Kidney glomerular epithelial cell (primary cell): ENCODE results near the gene BLZF1.
"Not testable (repeated sequence)": the region's sequence is repeated elsewhere in the genome, so short reads cannot be mapped to it uniquely, and the experiment has no call there.

ENCODE experiments used
- DNase-seq: peaks from one replicate; lab custom pipeline; 2025; lab: John Stamatoyannopoulos, UW

Gene BLZF1, protein sequence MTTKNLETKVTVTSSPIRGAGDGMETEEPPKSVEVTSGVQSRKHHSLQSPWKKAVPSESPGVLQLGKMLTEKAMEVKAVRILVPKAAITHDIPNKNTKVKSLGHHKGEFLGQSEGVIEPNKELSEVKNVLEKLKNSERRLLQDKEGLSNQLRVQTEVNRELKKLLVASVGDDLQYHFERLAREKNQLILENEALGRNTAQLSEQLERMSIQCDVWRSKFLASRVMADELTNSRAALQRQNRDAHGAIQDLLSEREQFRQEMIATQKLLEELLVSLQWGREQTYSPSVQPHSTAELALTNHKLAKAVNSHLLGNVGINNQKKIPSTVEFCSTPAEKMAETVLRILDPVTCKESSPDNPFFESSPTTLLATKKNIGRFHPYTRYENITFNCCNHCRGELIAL

DNA sequence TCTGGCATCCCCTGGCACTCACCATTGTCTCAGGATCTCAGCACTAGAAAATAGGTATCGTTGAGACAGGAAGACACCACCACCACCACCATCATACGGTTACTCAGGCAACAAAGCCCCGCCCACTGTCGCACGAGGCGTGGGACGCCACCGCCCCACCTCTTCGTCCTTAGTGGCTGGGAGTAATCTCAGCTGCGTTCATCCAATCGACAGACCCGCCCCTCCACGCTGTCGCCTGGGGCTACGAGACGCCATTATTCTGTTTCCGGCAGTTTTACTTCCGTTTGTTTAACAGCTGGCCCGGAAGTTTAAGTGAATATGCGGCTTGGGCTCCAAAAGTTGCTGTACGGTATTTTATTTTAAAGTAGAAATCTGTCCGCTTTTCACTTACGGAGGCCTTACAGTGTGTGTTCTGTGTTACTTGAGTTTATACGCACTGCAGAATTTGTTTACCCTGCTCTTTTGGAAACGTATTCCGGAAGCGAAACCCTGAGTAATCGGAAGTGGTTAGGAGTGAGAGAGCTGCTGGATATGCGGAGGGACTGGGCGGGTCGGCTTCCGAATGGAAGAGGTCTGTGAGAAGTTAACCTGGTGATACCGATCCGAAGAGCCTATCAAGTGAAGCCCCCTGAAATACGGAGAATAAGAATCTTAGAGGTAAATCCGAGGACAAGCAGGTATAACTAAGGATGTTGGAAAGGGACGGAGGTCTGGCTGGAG, at the start of gene BLZF1, which contains the start of gene NME7:
TSS of gene BLZF1 (plus strand) at position 510 of the 720 bp plus-strand sequence. CDS start 1,328 bp downstream, outside the sequence.
TSS of gene NME7 (minus strand) at position 112 of the 720 bp plus-strand sequence. CDS start at position 25, 87 bp downstream.
- peak; percentile 96 for DNase-seq

DNA sequence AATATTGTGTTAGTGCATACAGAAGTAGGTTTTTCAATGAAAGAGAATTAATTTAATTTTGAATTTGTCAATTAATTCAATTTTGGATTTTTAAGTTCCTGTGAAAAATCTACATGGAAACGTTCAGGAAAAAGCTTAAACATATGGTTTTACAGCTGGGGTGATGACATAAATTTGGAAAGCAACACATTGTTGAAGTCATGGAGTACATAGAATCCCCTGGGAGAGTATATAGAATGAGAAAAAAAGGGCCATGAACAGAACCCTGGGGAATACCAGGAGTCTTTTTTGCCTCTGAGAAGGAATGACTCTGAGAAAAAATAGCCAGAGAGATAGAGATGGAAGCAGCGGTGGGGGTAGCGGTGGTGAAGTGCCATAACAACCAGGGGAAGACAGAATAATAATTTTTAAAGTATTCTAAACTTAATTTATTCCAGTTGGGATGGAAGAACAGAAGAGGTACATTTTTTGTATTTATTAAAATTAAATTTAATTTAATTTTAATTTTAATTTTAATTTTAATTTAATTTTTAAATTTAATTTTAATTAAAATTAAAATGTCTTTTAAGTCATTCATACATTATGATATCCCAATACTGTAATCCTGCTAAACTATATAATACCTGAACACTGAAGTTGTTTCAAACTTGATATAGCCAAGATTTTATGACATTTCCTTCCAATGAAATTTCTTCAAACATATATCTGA, 49.3 kb upstream of the BLZF1 start:
- DNase-seq = no peak

DNA sequence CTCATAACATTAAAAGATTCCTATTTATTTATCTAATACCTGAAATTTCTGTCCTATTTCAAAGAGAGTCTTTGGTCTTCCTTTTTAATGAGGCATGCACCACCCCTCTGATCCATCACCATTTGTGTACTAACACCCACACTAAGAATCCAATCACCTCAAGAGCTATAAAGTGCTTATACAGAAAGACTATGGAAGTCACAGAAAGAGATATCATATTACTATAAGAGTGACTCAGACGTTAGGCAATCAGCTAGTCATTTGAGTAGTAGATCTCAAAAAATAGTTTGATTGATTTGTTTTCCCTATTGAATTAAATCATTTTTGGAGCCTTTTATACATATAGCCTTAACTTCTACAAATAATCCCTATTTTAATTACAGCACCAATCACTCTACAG, 46.5 kb upstream of the BLZF1 start:
- no peak for DNase-seq

DNA sequence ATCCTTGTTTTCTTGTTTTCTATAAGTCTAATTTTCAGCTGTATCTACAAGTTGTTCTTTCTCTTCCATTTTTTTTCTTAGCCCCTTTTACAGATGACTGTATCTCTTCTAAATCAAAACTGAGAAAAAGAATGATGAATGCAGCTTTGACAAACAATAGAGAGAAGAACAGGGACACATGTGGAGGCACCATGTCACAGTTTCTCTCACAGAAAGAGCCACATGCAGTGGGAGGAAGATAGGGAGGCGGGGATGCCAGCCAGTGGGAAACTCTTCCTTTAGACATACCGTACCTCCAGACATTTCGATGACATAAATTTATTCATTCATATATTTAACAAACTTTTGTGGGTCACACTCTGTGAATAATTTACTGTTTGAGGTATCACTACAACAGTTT, 45.9 kb upstream of the BLZF1 start:
- no peak for DNase-seq

DNA sequence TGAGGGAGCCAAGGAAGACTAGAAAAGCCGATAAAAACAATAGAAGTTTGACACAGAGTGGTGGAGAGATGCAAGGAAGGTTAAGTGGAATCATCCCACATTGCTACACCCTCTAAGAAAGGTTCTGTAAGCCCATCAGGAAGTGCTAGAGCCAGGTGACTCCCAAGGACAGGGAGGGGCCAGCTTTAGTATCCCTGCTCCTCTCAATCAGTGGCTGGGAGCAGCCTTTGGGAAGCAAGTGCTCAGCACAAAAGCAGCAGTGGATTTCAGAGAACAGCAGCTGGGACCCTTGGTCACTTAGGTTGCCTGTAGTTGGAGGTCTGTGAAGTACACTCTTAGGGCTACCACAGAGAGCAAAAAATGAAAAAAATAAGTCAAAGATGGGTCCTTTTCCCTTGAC, 42.9 kb upstream of the BLZF1 start:
- DNase-seq = no peak

DNA sequence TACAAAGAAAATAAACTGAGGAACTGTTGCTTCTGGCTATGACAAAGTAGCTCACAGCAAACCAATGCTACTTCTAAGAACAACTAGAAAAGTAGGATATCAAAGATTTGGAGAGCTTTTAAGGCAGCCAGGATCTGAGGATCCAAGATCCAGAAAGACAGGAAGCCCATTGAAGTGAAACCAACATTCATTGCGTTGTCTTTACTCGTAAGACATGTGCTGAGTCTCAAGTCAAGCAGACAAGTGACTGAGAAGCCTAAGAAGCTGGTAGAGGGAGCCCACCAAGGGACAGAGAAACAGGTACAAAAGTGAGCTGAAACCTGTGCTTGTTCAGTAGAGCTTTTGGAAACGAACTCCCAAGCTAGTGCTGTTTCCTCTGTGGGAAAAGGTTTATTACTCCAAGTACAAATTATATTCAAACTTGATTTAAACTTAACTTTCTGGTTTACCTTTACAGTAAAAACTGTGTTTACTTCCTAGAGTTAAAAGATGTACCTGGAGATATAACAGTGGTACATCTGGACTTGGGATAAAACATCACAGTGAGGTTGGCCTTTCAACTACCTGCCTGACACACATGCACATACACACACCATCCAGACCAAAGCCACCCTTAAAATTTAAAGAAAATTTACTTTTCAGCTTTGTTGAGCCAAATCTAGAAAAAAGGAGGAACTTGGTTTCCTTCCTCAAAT, 41.6 kb upstream of the BLZF1 start:
- DNase-seq = no peak

DNA sequence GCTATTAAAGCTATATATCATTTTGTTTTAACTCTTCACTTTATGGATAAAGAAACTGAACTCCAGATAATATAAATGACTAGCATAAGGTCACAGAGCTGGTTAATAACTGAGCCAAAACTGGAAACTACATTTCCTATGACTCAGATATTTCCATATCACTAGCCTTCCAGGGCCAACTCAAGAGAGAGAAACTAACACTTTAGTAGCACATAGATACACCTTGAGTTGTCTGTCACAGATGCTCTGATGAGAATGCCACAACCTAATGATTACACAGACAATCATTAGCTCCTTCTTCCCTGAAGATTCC, 41.1 kb upstream of the BLZF1 start:
- peak; percentile 49 for DNase-seq

DNA sequence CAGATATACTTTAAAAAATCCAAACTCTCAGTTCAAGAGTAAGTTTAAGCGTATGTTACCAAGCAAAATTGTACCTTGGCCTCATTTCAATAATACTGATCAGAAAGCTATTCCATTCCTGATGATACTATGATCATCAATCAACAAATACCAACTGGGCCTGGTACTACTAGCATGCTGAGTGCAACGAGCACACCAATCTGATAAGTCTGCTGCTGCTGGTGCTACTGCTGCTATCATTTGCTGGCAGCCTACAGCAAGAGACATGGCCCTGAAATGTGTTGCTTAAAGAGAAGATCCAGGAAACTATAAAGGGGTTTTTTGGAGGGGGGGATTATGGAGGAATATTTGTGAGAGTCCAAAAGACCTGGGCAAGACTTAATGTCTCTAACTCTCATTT, 40.1 kb upstream of the BLZF1 start:
- DNase-seq = no peak

DNA sequence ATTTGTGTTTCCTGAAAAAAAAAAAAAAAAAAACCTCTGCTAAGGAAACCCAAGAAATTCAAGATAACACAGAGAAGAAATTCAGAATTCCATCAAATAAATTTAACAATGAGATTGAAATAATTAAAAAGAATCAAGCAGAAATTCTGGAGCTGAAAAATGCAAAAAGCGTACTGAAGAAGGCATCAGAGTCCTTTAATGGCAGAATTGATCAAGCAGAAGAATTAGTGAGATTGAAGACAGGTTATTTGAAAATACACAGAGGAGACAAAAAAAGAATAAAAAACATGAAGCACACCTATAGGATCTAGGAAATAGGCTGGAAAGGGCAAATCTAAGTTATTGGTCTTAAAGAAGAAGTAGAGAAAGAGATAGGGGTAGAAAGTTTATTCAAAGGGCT, 38.6 kb upstream of the BLZF1 start:
- DNase-seq = no peak

DNA sequence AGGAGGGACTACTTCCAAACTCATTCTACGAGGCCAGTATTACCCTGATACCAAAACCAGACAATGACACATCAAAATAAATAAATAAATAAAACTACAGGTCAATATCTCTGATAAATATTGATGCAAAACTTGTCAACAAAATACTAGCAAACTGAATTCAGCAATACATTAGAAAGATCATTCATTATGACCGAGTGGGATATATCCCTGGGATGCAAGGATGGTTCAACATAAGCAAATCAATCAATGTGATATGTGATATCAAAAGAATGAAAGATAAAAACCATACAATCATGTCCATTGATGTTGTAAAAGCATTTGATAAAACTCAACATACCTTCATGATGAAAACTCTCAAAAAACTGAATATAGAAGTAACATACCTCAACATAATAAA, 37.1 kb upstream of the BLZF1 start:
- DNase-seq = no peak

DNA sequence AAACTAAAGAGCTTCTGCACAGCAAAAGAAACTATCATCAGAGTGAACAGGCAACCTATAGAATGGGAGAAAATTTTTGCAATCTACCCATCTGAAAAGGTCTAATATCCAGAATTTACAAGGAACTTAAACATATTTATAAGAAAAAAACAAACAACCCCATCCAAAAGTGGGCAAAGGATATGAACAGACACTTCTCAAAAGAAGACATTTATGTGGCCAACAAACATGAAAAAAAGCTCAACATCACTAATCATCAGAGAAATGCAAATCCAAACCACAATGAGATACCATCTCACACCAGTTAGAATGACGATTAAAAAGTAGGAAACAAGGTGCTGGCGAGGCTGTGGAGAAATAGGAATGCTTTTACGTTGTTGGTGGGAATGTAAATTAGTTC, 33.3 kb upstream of the BLZF1 start:
- DNase-seq = not testable (repeated sequence)

DNA sequence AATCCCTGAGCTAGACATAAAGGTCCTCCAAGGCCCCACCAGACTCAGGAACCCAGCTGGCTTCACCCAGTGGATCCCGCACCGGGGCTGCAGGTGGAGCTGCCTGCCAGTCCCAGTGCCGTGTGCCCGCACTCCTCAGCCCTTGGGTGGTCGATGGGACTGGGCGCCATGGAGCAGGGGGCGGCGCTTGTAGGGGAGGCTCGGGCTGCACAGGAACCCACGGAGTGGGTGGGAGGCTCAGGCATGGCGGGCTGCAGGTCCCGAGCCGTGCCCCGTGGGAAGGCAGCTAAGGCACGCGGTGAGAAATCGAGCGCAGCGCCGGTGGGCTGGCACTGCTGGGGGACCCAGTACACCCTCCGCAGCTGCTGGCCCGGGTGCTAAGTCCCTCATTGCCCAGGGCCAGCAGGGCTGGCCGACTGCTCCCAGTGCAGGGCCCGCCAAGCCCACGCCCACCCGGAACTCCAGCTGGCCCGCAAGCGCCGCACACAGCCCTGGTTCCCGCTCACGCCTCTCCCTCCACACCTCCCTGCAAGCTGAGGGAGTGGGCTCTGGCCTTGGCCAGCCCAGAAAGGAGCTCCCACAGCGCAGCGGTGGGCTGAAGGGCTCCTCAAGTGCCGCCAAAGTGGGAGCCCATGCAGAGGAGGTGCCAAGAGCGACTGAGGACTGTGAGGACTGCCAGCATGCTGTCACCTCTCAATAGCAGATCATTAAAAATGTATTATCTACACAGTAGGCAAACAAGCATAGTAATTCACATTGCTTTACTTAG, 30.9 kb upstream of the BLZF1 start:
- not testable (repeated sequence) for DNase-seq

DNA sequence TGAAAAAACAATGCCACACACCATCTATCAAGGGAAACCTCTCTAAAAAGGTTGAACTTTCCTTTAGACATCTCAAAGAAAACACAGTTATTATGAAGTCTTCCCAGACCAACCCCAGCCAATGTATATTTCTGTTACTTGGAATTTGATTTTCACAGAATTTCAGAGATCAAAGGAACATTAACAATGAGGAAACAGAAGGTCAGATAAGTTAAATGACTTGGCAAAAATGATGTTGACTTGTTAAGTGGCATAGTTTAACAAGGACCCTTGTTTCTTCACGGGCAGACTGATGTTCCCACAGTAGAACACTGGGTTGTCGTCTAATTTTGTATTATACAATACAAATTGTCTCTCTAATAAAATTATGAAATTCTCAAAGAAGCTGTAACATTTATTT, 29.4 kb upstream of the BLZF1 start:
- DNase-seq = no peak

DNA sequence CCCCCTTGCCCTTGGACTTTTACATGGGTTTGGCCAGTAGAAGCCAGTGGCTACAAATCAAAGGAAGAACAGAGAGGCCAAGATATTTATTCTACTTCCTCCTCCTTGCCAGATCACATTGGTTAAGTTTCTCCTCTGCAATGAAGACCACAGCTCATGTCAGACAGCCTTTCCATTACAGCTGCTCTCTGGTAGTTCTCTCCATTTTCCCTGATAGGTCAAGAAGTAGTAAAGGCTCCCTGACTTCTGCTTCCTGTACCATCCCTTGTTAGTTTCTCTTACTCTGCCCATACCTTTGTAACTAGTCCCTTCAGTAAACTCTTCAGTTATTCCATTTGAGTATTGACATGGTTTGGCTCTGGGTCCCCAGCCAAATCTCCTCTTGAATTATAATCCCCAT, 28.2 kb upstream of the BLZF1 start:
- no peak for DNase-seq

DNA sequence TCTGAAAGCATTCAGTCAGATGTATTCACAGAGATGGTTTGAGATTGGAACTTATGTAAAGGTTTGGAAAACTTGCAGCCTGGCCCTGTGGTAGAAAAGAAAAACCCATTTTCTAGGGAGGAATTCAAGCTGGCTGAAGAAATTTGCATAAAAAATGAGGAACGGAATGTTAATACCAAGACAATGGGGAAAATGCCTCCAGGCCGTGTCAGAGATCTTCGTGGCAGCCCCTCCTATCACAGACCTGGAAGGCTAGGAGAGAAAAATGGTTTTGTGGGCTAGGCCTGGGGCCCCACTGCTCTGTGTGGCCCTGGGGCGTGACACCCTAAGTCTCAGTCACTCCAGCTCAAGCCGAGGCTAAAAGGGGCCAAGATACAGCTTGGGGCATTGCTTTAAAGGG, 27.1 kb upstream of the BLZF1 start:
- DNase-seq = no peak

DNA sequence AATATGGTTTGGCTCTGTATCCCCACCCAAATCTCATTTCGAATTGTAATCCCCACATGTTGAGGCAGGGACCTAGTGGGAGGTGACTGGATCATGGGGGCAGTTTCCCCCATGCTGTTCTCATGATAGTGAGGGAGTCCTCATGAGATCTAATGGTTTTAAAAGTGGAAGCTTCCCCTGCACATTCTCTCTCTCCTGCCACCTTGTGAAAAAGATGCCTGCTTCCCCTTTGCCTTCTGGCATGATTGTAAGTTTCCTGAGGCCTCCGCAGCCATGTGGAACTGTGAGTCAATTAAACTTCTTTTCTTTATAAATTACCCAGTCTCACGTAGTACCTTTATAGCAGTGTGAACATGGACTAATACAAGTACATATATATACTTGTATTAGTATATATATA, 25.9 kb upstream of the BLZF1 start:
- DNase-seq = not testable (repeated sequence)

DNA sequence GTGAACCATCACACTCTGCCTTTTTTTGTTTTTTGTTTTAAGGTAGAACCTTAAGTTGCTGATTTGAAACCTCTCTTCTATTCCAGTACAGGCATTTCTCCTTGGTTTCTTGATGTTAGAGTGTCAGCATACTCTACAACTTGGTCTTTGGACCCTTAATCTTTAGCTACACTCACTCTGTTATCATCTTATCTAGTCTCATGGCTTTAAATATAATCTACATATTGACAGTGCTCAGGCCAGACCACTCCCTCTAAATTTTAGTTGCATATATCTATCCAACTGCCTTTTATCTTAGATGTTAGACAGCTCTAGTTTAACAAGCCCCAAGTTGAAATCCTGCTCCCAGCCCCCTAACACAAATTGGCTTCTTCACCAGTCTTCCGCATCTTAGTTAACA, 22.5 kb upstream of the BLZF1 start:
- no peak for DNase-seq

DNA sequence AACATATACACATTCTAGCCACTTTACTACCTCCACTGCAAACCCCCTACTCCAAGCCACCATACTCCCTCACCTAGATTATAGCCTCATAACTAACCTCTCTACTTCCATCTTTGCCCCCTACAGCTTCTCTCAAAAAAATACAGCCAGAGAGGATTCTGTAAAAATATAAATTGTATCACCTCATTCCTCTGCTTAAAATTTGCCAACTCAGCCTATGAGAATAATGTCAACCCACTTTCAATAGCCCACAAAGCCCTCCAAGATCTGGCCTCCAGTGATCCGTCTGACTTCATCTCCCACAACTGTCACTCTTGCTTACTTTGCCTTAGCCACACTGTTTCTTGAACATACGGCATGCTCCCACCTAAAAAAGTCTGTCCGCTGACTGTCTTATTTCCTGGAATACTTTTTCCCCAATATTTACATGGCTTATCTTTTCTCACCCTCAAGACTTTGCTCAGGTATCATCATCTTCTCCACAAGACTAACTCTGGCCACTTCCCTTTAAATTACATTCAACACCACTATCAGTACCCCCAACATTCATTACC, 21.9 kb upstream of the BLZF1 start:
- no peak for DNase-seq

DNA sequence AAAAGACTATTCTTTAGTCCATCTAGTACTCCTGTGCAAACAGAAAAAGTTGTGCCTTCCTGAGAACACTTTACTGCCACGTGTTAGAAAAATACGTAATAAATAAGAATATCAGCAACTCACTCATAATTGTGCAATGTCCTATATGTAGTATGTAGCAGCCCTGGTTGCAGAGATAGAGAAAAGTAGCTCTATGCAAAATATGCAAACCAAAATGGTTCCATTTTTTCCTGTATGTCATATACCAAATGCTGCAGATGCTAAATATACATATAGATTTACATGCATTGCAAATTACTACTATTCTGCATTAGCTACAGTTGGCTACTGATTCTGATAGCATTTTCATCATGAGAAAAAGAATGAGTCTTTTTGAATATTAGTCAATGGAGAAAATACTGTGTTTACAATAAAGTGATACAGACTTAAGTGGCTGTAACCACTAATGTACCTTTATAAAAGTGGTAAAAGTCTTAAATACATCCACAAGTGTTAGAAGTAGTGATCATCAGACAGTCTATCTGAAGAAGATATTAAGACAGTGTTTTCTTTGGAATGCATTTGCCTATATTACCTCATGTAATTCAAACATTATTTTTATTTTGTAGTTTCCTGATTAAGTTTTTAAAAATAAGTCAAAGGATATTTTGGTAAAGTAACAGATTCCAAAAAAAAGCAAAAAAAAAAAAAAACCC, 20.2 kb upstream of the BLZF1 start:
- DNase-seq = no peak

DNA sequence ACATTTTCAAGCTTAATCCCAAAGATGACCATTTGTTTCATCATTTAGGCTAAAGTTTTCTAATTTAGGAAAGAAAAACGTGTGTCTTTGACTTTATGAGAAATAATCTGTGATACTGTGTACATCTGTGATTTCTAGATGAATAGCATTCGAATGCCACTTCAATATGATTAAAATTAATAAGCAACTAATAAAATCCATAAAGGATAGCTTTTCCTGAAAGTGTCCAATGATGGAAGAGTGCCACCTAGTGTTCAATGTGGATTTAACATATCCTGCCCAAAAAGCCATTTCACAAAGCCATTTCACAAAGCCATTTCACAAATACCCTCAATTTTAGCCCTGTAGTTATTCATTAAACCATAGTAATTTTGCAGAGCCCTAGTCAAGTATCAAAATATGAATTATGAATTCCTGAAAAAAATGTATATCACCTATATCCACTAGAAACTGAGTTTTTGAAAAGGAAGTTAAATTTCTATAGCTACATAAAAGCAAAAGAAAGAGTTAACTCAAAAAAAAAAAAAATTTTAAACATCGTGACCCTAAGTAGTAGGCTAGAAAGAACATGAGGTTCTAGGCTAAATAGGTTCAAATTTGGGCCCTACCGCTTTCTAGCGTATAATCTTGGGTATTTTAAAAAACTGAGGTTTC, 19.5 kb upstream of the BLZF1 start:
- peak; percentile 73 for DNase-seq
